Measurements from ENCODE around the gene CEP164. TPM values are rescaled to one million over a fixed set of nuclear protein-coding genes. Genes with fewer than 3 reads are reported as not detected.
A peak's percentile ranks its signal among the peaks of the same experiment; 100 is the strongest.

The CEP164 gene
- polyA plus RNA-seq, 3 donors, result 4.3 to 32.1 (median 8.0) TPM

GRCh38 chr11:117442869-117443239 is 115.2 kb downstream of the CEP164 start:
- Histone ChIP-seq H3K9ac (ENCODE audit: insufficient read depth, low read length, poor library complexity, severe bottlenecking) (no peak overlapping the region), H4K20me1 (ENCODE audit: insufficient read depth, low read length) (no peaks in the 10 kb centered on the region), H3K9me3 (replicated peaks in 1 of 2; ENCODE audit: control insufficient read depth in 1 of 2, insufficient read depth in 1 of 2, low read length in 2 of 2) (no peaks in the 10 kb centered on the region), H3K4me1 (ENCODE audit: control insufficient read depth in 1 of 2, insufficient read depth in 2 of 2, low read length in 2 of 2) (no peaks in the 10 kb centered on the region), H3K36me3 (replicated peaks in 1 of 2; ENCODE audit: control insufficient read depth in 1 of 2, insufficient read depth in 2 of 2, low read length in 2 of 2) (no peaks in the 10 kb centered on the region), H3K27ac (ENCODE audit: low read depth in 1 of 2, low read length in 2 of 2) (no peak overlapping the region), H3K79me2 (ENCODE audit: insufficient read depth, low read length) (no peaks in the 10 kb centered on the region), H3K4me2 (replicated peaks; ENCODE audit: extremely low read depth, low read length, poor library complexity, severe bottlenecking) (no peak overlapping the region), H3K27me3 (ENCODE audit: control insufficient read depth in 2 of 2, insufficient read depth in 2 of 2, low read length in 2 of 2) (peaks cover 0 to 14% of the 10 kb centered on the region in 2 donors), H2AFZ (ENCODE audit: insufficient read depth, low read depth, low read length, poor library complexity, severe bottlenecking) (no peak overlapping the region), H3K4me3 (replicated peaks in 1 of 3; ENCODE audit: low read depth in 2 of 3, low read length in 3 of 3) (no peak overlapping the region)
- no peak for TF ChIP-seq CTCF (IDR thresholded peaks at IDR 0.05)
- H3K9me3 Mint-ChIP-seq, result peaks cover 0 to 7% (median 2%) of the 10 kb centered on the region in 7 donors
- H3K4me3 Mint-ChIP-seq, result peak overlapping the region in 1 of 2 donors; percentile 5
- no peaks in the 10 kb centered on the region for H3K4me1 Mint-ChIP-seq
- peaks cover 10 to 34% (median 16%) of the 10 kb centered on the region in 3 donors for H3K27me3 Mint-ChIP-seq (ENCODE audit: low read depth in 3 of 3)
- 98% methylated on average over 8 of the region's 12 CpGs for WGBS (ENCODE audit: insufficient coverage)
- intact Hi-C loops (cut with micrococcal nuclease), result no loop called here
- no peak overlapping the region for H3K27ac Mint-ChIP-seq
- DNase-seq, result no peak
- no peaks in the 10 kb centered on the region for H3K36me3 Mint-ChIP-seq

GRCh38 chr11:117443266-117444186 is 115.9 kb downstream of the CEP164 start:
- H4K20me1 ChIP-seq (ENCODE audit: insufficient read depth, low read length), result no peaks in the 10 kb centered on the region
- H3K79me2 ChIP-seq (ENCODE audit: insufficient read depth, low read length), result no peaks in the 10 kb centered on the region
- no peaks in the 10 kb centered on the region for H3K36me3 Mint-ChIP-seq
- no peaks in the 10 kb centered on the region for H3K4me1 Mint-ChIP-seq
- intact Hi-C loops (cut with micrococcal nuclease), result no loop called here
- WGBS (ENCODE audit: insufficient coverage), result 42% methylated on average over 37 of the region's 38 CpGs
- H3K4me3 Mint-ChIP-seq, result peak overlapping the region in 1 of 2 donors; percentile 7
- H2AFZ ChIP-seq (ENCODE audit: insufficient read depth, low read depth, low read length, poor library complexity, severe bottlenecking), result no peak overlapping the region
- H3K36me3 ChIP-seq (replicated peaks in 1 of 2; ENCODE audit: control insufficient read depth in 1 of 2, insufficient read depth in 2 of 2, low read length in 2 of 2), result no peaks in the 10 kb centered on the region
- H3K4me1 ChIP-seq (ENCODE audit: control insufficient read depth in 1 of 2, insufficient read depth in 2 of 2, low read length in 2 of 2), result no peaks in the 10 kb centered on the region
- peaks cover 0 to 14% of the 10 kb centered on the region in 2 donors for H3K27me3 ChIP-seq (ENCODE audit: control insufficient read depth in 2 of 2, insufficient read depth in 2 of 2, low read length in 2 of 2)
- H3K27ac ChIP-seq (ENCODE audit: low read depth in 1 of 2, low read length in 2 of 2), result no peak overlapping the region
- H3K4me2 ChIP-seq (replicated peaks; ENCODE audit: extremely low read depth, low read length, poor library complexity, severe bottlenecking), result no peak overlapping the region
- H3K27me3 Mint-ChIP-seq (ENCODE audit: low read depth in 3 of 3), result peaks cover 13 to 36% (median 16%) of the 10 kb centered on the region in 3 donors
- DNase-seq, result peak in 2 of 3 donors; percentile 5 to 29
- H3K9me3 ChIP-seq (replicated peaks in 1 of 2; ENCODE audit: control insufficient read depth in 1 of 2, insufficient read depth in 1 of 2, low read length in 2 of 2), result no peaks in the 10 kb centered on the region
- peaks cover 0 to 7% (median 2%) of the 10 kb centered on the region in 7 donors for H3K9me3 Mint-ChIP-seq
- H3K27ac Mint-ChIP-seq, result peak overlapping the region in 1 of 7 donors; percentile 43
- peak; percentile 22 for TF ChIP-seq CTCF (IDR thresholded peaks at IDR 0.05)
- H3K9ac ChIP-seq (ENCODE audit: insufficient read depth, low read length, poor library complexity, severe bottlenecking), result no peak overlapping the region
- H3K4me3 ChIP-seq (replicated peaks in 1 of 3; ENCODE audit: low read depth in 2 of 3, low read length in 3 of 3), result no peak overlapping the region
